ENCODE measurements around the gene TSPAN4.

DNA sequence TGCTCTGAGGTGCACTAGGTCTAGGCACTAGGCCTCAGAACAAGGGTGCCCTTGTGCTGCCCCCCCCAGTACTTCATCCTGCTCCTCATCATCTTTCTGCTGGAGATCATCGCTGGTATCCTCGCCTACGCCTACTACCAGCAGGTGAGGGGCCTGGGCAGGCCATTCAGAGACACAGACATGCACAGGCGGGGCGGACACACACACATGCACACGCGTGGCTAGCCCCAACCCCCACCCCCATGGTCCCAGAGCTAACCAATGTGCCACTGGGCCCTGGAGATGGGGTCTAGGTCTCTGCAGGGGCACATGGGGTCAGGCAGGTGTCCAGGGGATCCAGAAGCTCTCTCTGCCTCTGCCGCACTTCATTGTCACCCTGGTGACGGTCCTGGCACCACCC, 6.0 kb upstream of the TSPAN4 start:
- no peak for TF ChIP-seq POLR2A (IDR thresholded peaks at IDR 0.05)
- TF ChIP-seq, protein P1, sequence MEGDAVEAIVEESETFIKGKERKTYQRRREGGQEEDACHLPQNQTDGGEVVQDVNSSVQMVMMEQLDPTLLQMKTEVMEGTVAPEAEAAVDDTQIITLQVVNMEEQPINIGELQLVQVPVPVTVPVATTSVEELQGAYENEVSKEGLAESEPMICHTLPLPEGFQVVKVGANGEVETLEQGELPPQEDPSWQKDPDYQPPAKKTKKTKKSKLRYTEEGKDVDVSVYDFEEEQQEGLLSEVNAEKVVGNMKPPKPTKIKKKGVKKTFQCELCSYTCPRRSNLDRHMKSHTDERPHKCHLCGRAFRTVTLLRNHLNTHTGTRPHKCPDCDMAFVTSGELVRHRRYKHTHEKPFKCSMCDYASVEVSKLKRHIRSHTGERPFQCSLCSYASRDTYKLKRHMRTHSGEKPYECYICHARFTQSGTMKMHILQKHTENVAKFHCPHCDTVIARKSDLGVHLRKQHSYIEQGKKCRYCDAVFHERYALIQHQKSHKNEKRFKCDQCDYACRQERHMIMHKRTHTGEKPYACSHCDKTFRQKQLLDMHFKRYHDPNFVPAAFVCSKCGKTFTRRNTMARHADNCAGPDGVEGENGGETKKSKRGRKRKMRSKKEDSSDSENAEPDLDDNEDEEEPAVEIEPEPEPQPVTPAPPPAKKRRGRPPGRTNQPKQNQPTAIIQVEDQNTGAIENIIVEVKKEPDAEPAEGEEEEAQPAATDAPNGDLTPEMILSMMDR (IDR thresholded peaks at IDR 0.05): no peak
